ENCODE data around the gene SOX5. TPM values are rescaled to one million over a fixed set of nuclear protein-coding genes. Genes with fewer than 3 reads are reported as not detected.

Gene SOX5
- total RNA-seq, 2 donors from 2014 or later = 3.9 to 5.1 TPM

DNA sequence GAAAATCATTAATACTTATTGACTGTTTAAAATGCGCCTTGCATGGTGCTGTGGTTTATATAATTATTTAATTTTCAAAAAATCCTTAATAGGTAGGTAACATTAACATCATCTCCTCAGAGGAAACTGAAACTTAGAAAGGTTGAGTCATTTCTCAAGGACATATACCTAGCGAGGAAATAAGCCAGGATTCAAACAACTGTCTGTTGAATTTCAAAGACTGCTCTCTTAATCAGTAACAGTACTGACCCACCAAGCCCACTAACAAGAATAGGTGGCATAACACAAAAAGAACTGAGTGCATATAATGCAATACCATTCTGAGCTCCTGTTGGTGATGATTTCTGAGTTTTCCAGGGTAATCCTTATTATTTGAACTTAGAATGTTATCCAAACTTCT lies 174.3 kb downstream of the SOX5 start:
- ATAC-seq = no peak
- intact Hi-C loops (cut with DNase I, micrococcal nuclease) = no loop called here
- DNase-seq = no peak

DNA sequence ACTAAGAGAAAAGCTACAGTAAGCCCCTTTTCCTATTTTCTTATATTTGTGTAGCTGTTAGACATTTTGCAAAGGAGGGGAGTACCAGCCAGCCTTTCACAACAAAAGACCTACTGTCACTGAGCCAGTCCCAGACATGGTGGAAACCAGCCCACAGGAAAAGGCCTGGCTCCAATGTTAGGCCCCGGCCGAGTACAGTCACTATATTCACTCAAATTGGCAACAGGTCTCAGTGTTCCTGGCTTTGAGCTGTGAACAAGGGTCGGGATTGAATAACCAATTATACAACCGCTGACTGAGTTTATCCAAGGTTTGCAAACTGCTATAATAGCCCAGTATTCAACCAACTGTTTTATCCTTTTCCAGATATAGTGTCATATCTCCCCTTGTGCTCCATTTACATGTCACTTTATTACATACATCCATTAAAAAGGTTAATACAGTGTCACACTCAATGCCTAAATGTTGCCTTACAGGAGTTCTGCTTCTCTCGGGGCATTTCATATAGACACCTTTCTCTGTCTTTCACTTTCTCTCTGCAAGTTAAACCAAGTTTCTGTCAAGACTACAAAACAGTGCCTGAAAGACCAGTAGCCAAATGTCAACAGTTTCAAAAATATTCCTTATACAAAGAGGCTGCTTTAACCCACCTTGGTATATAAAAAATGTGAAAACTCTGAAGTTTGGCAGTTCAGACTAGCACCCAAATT lies 178.1 kb downstream of the SOX5 start:
- ATAC-seq (no peak), DNase-seq (no peak)
- intact Hi-C loops (cut with DNase I, micrococcal nuclease) = no loop called here

DNA sequence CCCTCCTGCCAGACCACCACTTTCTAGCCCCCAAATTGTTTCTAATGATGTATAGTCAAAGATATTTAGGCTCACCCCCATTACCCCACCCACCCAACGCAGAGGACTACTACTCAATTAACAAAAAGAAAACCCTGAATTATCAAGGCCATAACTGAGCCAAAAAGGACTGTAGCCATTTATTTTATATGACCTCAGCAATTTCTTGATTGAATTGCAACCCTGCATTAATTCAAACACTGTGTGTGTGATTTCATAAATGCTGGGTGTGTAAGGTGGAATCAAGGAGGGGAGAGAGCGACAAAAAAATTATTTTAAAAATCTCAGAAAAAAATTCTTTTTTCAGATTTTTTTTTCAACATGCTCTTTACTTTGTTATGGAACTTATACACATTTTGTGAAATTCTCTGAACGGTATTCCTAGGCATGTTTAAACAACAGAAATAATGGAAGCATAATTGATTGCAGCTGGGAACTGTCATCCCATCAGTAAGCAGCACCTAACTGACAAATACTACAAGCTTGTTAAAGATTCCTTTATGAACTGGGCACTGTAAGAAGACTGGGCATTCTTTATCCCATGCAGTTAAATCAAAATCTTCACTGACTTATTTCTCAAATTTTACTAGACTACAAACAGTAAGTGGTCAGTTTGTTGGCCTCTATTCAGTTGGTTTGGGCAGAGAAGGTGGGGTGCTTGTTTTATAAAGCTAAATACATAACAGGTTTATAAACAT lies 179.1 kb downstream of the SOX5 start:
- intact Hi-C loops (cut with DNase I, micrococcal nuclease) = no loop called here
- ATAC-seq = no peak
- no peak for DNase-seq

DNA sequence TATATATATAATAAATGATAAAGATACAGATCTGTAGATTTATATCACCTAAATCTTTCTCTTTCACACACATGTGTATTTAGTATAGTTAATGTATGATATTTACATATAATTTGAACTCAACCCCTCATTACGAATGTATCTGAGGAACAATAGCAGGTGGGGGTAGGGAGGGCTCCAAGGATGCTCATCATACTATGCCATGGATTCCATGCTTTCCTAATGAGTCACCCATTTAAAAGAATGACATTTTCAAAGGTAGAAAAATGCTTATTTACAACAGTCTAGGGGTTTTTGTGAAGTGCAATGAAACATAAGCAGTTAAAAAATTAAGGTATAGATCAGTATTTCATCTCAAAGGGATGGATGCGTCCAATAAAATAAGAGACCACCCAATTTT lies 181.6 kb downstream of the SOX5 start:
- no peak for DNase-seq
- intact Hi-C loops (cut with DNase I, micrococcal nuclease) = no loop called here
- ATAC-seq = no peak

DNA sequence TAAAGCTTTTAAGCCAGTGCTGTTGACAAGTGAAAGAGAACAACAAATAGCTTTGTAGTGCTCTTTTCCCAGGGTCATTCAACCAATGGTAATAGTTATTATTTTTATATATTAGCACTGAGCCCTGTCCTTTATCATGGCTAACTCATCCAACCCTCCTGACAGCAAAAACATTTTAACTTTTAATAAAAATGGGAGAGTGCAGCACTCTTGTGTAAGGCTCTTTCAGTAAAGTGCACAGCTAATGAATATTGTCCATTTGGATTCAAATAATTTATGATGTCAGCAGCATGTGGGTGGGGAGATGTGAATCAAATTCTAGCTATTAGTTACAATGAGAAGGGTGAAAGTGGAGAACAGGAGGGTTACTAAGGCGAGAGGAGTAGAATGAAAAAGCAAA lies 185.7 kb downstream of the SOX5 start:
- ATAC-seq = no peak
- no peak for DNase-seq
- intact Hi-C loops (cut with DNase I, micrococcal nuclease) = no loop called here

DNA sequence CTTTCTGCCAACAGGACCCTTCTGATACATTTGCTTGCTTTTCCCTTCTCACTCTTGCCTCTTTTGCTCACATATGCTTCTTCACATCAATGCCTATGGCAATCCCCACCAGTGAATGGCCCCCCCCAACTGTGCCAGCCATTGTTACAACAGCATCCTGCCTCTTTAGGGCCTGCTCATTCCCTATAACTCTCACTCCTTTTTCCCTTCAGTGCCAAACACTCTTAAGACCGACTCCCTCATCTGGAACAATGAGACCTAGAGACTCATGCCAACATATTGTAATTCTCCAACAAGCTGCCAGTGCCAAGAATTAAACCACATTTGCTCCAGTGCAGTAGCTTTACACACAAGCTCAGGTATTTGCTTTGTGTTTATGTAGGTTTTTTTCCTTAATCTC lies 189.0 kb downstream of the SOX5 start:
- ATAC-seq (no peak), DNase-seq (no peak)
- intact Hi-C loops (cut with DNase I, micrococcal nuclease) = no loop called here

DNA sequence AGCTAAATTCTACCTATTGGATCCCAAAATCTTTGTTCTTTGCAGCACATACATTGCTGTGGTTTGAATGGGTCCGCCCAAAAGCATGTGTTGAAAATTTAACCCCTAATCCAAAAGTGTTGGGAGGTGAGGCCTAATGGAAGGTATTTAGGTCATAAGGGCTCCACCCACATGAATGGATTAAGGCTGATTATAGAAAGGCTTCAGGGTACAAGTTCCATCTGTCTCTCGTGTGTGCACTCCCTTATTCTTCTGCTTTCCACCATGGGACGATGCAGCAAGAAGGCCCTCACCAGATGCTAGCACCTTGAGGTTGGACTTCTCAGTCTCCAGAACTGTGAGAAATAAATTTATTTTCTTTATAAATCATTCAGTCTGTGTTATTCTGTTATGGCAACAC lies 190.9 kb downstream of the SOX5 start:
- intact Hi-C loops (cut with DNase I, micrococcal nuclease) = no loop called here
- DNase-seq (no peak), ATAC-seq (no peak)

DNA sequence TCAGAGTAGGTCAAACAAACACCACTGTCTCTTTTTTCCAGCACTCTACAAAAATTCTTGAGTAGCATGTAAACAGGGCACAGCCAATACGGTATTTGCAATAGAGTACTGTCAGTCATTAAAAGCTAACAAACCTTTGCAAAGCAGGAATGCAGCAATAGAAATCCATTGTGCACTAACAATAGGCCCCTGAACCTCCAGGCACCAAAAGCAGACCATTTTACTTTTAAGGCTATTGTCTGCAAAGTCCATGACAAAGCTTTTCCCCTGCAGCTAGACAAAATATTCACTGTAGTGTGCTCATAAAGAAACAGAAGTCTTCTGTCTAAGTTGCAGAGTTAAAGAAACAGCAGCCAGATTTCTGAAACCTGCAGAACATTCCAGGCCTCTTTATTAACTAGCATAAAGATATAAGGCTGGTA lies 191.9 kb downstream of the SOX5 start:
- ATAC-seq = no peak
- intact Hi-C loops (cut with DNase I, micrococcal nuclease) = no loop called here
- DNase-seq = no peak

DNA sequence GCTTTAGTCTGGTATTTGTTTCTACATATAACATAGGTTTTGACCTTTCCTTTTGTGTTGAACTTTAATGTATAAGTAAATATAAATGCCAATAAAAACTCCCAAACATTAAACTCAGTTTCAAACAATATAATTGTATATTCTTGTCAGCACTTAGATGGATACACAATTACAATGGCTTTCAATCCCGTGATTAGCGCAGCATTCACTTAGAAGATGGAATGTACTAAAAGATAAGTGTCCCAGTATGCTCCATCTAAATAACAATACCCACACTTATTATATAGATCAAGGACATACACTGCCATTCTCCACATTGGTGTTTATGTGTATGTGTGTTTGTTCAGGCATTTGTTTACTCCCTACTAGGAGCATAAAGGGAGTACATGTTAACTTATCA lies 193.1 kb downstream of the SOX5 start:
- ATAC-seq (no peak), DNase-seq (no peak)
- intact Hi-C loops (cut with DNase I, micrococcal nuclease) = no loop called here

DNA sequence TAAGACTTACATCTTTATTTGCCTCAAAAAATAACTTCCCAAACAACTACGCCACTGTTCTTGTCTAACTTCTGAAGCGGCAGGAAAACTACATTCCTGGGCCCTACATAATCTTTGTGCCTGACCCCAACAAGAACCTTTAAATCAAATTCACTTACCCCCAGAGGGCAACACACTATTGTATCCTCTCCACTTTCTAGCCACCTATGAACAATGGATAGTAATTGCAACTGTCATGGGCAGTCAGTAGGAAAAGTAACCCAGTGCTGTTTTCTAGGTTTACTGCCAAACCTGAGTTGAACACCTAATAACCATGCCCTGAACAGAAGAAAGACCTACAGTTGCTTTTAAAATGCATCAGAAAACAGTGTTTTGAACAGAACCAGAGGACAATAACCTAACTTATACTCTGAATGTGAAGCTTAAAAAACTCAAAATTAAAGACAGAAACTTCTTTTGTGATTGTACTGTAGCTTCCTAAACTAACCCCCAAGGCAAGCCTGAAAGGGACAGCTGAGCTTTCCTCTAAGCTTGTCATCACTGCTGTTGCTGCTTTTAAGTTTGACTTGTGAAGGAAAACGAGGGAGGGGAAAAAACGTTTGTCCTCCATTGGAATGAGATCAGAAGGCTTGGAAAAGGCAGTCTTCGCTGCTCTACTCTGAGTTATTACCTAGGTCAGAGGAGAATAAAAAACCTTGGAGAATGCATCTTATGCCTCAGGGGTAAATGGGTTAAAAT lies 195.7 kb downstream of the SOX5 start:
- ATAC-seq = no peak
- intact Hi-C loops (cut with DNase I, micrococcal nuclease) = no loop called here
- no peak for DNase-seq

DNA sequence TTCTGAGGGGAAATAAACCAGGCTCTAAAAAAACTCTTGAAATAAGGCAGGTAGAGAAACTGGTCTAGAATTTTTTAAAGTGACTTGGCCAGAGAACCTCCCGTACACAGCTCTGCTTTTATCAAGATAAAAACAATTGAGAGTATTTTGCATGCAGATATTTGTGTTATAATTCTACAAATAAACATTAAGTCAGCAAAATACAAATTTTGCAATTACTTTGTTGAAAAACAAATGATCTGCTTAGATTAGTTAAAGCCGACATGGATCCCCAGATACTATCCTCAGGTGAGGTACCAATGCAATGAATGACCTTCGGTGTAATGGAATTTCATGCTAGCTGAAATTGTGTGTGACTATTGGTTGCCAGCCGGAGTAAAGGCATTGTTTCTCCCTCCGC lies 197.2 kb downstream of the SOX5 start:
- no peak for ATAC-seq
- intact Hi-C loops (cut with DNase I, micrococcal nuclease) = no loop called here
- no peak for DNase-seq

DNA sequence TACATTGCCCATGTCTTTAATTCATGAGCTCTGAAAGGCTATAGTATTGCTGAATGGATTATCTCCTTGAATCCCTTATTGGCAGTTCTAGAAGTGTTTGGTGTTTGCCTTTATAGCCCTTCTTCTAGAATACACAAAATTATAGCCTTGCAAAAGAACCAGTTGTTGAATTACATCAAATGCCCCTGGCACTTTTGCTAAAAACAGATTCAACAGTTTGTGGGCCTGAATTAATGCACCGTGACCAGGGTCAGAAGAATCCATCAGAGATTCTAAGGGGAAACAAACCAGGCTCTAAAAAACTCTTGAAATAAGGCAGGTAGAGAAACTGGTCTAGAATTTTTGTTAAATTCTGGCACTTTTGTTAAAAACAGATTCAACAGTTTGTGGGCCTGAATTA lies 197.8 kb downstream of the SOX5 start:
- DNase-seq = no peak
- no peak for ATAC-seq
- intact Hi-C loops (cut with DNase I, micrococcal nuclease) = no loop called here

DNA sequence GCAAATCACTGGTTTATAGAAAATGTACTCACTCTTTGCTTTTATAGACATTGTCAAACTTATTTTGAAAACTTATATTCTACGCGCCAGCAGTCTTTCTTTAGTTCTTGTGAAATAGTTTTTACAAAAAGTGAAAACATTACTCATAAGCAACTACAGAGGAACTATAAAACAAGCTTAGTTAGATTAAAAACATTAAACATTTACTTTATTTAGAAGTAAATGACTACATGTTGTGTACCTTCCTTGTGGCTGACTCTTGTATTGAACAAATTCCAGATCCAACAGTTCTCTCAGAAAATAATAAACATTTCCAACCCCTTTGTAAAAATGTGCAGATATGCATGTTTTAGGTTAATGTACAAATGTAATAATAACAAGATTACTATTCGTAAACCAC lies 198.5 kb downstream of the SOX5 start:
- ATAC-seq = no peak
- no peak for DNase-seq
- intact Hi-C loops (cut with DNase I, micrococcal nuclease) = no loop called here

DNA sequence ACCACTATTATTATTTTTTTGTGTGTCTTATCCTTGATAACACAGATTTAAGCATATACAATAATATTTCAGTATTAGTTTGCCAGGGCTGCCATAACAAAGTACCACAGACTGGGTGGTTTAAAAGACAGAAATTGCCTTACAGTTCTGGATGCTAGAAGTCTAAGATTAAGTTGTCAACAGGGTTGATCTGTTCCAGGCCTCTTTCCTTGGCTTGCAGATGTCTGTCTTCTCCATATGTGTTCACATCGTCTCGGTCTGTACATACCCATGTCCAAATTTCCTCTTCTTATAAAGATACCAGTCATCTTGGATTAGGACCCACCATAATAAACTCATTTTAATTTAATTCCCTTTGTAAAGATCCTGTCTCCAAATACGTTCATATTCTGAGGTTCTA lies 204.8 kb downstream of the SOX5 start:
- intact Hi-C loops (cut with DNase I, micrococcal nuclease) = no loop called here
- DNase-seq (no peak), ATAC-seq (no peak)

DNA sequence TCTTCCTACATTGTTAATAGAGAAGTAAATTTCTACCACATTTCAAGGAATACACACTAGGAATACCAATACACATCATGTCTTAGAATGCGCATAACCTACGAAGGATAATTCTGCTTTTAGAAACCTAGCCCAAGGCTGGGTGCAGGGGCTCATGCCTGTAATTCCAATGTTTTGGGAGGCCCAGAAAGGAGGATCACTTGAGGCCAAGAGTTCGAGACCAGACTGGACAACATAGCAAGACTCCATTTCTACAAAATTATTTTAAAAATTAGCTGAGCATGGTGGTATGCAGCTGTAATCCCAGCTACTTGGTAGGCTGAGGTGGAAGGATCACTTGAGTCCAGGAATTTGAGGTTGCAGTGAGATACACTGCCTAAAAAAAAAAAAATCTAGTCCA lies 206.9 kb downstream of the SOX5 start:
- DNase-seq = no peak
- intact Hi-C loops (cut with DNase I, micrococcal nuclease) = no loop called here
- no peak for ATAC-seq

DNA sequence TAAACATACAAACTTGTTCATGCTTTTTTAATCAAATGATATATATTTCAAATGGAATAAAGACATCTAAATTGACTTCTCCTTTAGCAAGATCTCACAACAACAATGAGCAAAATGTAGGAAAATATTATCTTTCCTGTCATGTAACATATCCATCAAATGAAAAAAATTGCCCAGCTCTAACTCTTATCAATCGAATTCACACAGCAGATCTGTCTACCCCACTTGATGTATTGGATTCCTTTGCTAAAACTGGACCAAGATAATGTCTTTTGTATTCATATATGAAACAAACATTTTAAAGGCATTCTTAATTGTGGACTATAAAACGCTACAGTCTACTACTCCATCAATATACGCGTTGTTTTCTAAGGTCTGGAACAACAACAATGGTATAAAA lies 218.0 kb downstream of the SOX5 start:
- DNase-seq (no peak), ATAC-seq (no peak)
- intact Hi-C loops (cut with DNase I, micrococcal nuclease) = no loop called here

DNA sequence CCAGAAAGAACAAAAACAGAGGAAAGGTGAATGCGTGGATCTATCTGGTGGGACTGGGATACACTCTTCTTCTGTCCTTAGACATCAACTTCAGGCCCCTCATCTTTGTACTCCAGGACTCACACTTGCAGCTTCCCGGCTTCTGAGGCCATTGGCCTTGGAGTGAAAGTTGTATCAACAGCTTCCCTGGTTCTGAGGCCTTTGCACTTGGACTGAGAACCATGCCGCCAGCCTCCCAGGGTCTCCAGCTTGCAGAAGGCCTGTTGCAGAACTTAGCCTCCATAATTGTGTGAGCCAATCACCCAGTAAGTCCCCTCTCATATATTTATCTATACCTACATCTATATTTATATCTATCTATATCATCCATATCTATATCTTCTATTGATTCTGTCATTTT lies 218.4 kb downstream of the SOX5 start:
- intact Hi-C loops (cut with DNase I, micrococcal nuclease) = no loop called here
- no peak for ATAC-seq
- DNase-seq = no peak

DNA sequence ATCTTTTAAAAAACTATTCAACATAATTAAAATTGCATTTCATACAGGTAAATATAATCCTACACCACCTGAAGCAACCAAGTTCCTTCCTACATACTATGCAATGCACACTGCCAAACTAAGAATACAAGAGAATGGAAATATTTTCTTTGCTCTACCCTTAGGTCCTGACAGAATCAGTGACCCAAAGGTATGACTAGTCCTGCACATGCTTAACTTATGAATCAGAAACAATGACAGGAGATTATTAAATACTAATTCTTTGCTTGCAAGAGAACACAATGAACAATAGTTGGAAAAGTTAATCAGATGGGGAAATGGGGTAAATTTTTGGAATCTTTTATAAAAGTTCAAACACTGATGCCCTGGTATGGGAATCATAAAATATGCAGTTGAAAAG lies 220.1 kb downstream of the SOX5 start:
- intact Hi-C loops (cut with DNase I, micrococcal nuclease) = no loop called here
- DNase-seq (no peak), ATAC-seq (no peak)

DNA sequence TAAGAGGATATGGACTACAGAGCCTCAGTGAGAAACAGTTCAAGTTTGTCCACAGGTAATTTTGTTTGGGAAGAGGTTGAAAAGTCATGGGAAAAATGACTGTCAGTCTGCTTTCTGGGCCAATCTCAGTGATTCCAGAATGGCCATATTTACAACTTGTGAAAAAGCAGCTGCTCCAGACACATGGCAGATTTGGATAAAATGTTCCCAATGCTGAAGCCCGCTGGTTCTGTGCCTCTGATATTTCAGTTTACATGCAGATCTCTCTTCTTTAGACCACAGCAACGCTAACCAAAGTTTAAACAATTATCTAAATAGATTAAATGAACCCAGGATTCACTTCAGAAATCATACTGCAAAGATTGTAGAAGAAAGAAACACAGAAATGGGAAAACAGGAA lies 222.8 kb downstream of the SOX5 start:
- ATAC-seq (no peak), DNase-seq (no peak)
- intact Hi-C loops (cut with DNase I, micrococcal nuclease) = no loop called here

DNA sequence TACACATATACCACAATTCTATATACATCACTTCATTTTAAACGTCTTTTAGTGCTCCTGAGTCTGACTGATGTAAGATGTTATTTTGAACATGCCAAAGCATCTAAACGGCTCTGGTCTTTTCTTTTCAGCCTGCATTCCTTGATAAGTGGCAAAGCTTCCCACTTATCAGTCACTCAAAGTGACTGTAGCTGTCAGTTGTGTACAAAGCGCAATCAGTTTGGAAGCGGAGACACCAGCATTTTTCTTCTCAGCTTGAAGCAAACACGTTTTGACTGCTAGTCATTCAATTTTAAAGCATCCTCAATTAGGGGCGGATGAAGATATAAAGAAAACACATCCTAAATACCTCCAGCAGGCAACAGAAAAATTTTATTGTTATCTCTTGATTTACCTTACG lies 226.8 kb downstream of the SOX5 start:
- intact Hi-C loops (cut with DNase I, micrococcal nuclease) = no loop called here
- ATAC-seq = no peak
- DNase-seq = no peak

Measured in left colon (tissue), 2 donors.